CD4-positive, alpha-beta T cell (primary cell): ENCODE measurements around the gene ORAI3. TPM values are rescaled to one million over a fixed set of nuclear protein-coding genes. Genes with fewer than 3 reads are reported as not detected.

Source experiments
- ATAC-seq: fragments of 200-7000 bp; cut with Tn5 transposase; one replicate; pipeline ENCODE4 v1.10.0; 2022; ENCODE audit warnings: mild to moderate bottlenecking; ENCODE audit not compliant: poor library complexity
- CTCF ChIA-PET: fragments of 350-600 bp; sonication (Branson Sonifier 250); formaldehyde crosslinking; loops from one replicate; lab custom pipeline; 2021; ENCODE audit warnings: antibody characterized with exemption, inconsistent platforms; lab: Charles Lee
- POLR2A ChIA-PET: fragments of 350-600 bp; sonication (Branson Sonifier 250); formaldehyde crosslinking; loops from one replicate; lab custom pipeline; 2021; ENCODE audit warnings: antibody characterized with exemption, inconsistent platforms; lab: Charles Lee
- DNase-seq, 14 experiments: peaks; one replicate each; pipeline ENCODE4 v3.0.0-alpha.2; 2013 to 2020; ENCODE audit warnings: mixed read lengths in 2 of 14
- H3K27ac ChIP-seq, 2 donors: one replicate each; pipeline versions ENCODE4 v1.5.1 to v1.7.0; 2013; ENCODE audit warnings: low read length in 2 of 2, low read depth in 1 of 2, mild to moderate bottlenecking in 1 of 2
- H3K27me3 ChIP-seq, 2 experiments: 1 replicate in 1 of 2; 2 replicates in 1 of 2; pipeline versions ENCODE4 v1.6.1 to v1.7.0; 2013; ENCODE audit warnings: low read length in 2 of 2, control low read depth in 1 of 2, mild to moderate bottlenecking in 1 of 2, moderate library complexity in 1 of 2; ENCODE audit not compliant: insufficient read depth in 2 of 2, control insufficient read depth in 1 of 2
- H3K36me3 ChIP-seq: one replicate; pipeline ENCODE4 v1.6.1; 2013; ENCODE audit warnings: low read length, control low read depth; ENCODE audit not compliant: insufficient read depth
- H3K4me1 ChIP-seq: one replicate; pipeline ENCODE4 v1.6.1; 2013; ENCODE audit warnings: low read length, control low read depth; ENCODE audit not compliant: insufficient read depth
- H3K4me3 ChIP-seq: one replicate; pipeline ENCODE4 v1.5.1; 2013; ENCODE audit warnings: mild to moderate bottlenecking, low read length, moderate library complexity
- H3K9me3 ChIP-seq, 2 experiments: 1 replicate in 1 of 2; 2 replicates in 1 of 2; pipeline versions ENCODE4 v1.6.1 to v1.7.0; 2013; ENCODE audit warnings: low read length in 2 of 2, mild to moderate bottlenecking in 2 of 2, control low read depth in 1 of 2, moderate library complexity in 1 of 2; ENCODE audit not compliant: control insufficient read depth in 1 of 2, insufficient read depth in 1 of 2
- H3K27ac Mint-ChIP-seq: one replicate; pipeline ENCODE4 v1.8.0; 2020; ENCODE audit warnings: mixed read lengths
- H3K27me3 Mint-ChIP-seq: one replicate; pipeline ENCODE4 v1.8.0; 2021; ENCODE audit warnings: mixed read lengths
- H3K36me3 Mint-ChIP-seq: one replicate; pipeline ENCODE4 v1.8.0; 2021; ENCODE audit warnings: low read depth, mixed read lengths
- H3K4me1 Mint-ChIP-seq: one replicate; pipeline ENCODE4 v1.8.0; 2021; ENCODE audit warnings: low read depth, mixed read lengths
- H3K4me3 Mint-ChIP-seq: one replicate; pipeline ENCODE4 v1.8.0; 2020; ENCODE audit warnings: mild to moderate bottlenecking, mixed read lengths
- H3K9me3 Mint-ChIP-seq: one replicate; pipeline ENCODE4 v1.8.0; 2020; ENCODE audit warnings: mixed read lengths
- CTCF ChIP-seq: fragments of 200-600 bp; IDR thresholded peaks from one replicate; pipeline ENCODE4 v1.8.0; 2022; ENCODE audit warnings: antibody characterized with exemption, mild to moderate bottlenecking
- intact Hi-C, 2 experiments: fragments of 100-400 bp; cut with DNase I in 1 of 2; cut with micrococcal nuclease in 1 of 2; formaldehyde crosslinking; loops; one replicate each; pipeline versions ENCODE4 v1.15.1 to v1.9.0; 2023 to 2025; cut with DNase I, micrococcal nuclease
- total RNA-seq, 174 experiments: library from RNA in 2 of 174; stranded (reverse) in 2 of 174; gene quantifications; one replicate each; pipeline ENCODE4 v1.2.3 and lab custom pipeline; 2021 to 2026

Gene ORAI3
- total RNA-seq, 2 experiments from 2014 or later, result 3.0 to 4.5 TPM

- peak overlapping the region; percentile 93 for H3K4me3 ChIP-seq
Observed at GRCh38 chr16:30921459-30921747, 27.5 kb upstream of the ORAI3 start.

DNA sequence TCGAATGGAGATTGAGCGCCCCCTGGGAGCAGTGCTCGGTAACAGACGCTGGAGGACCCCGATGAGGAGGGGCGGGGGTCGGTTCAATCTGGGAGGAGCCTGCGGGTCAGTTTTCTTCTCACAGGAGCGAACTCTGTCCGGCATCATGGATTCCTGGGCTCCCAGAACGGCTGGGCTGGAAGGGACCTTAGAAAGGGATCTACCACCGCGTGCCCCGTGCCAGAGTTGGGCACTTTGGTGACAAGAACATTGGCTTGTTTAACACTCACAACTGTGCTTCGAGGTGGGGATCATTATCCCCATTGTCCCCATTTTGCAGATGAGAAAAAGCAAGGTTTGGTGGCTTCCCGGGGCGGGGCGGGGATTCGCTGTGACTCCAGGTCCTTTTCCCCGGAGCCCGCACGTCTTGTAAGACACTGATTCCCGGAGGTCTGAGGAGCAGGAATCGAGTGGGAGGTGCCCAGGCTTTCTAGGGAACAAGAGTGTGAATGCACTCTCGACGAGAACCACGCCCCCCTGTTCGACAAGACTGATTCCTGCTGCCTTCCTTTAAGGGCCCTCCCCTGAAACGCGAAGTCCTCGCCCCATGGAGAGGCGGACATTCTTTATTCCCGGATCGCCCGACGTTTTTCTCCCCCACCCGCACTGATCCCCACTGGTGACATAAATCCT, 27.0 kb upstream of the ORAI3 start:
- intact Hi-C loops, result loop anchor here (1.0 to 10.0 kb wide), 16 partner anchors 19 to 927 kb away; partner anchors contain the start of genes CFAP119 (in 1 of the 2), CTF1 (in 1 of the 2), FBRS (in 1 of the 2) and HIRIP3 (in 1 of the 2)
- H3K36me3 ChIP-seq, result no peaks in the 10 kb centered on the region
- ATAC-seq (peak; percentile 0), DNase-seq (peak; percentile 80 to 93 (median 86))
- no peaks in the 10 kb centered on the region for H3K27me3 Mint-ChIP-seq
- H3K27ac Mint-ChIP-seq, result peak overlapping the region; percentile 92
- H3K9me3 Mint-ChIP-seq, result no peaks in the 10 kb centered on the region
- H3K27me3 ChIP-seq, result no peaks in the 10 kb centered on the region
- CTCF ChIA-PET, result interaction anchor here (1.1 to 1.9 kb wide), 2 partner anchors 20 to 77 kb away, joined by 5 to 19 read pairs; no protein-coding TSS in a partner anchor
- POLR2A ChIA-PET, result interaction anchor here (0.7 to 1.1 kb wide), 8 partner anchors 20 to 263 kb away, joined by 3 to 17 read pairs (median 4); partner anchors contain the start of genes FBRS and KAT8
- peak overlapping the region; percentile 93 for H3K4me3 ChIP-seq
- peak overlapping the region; percentile 99 for H3K4me3 Mint-ChIP-seq
- TF ChIP-seq CTCF, result peak; percentile 92
- H3K27ac ChIP-seq, result peak overlapping the region; percentile 45 to 98
- H3K9me3 ChIP-seq, result no peaks in the 10 kb centered on the region
- peaks cover 19% of the 10 kb centered on the region for H3K4me1 Mint-ChIP-seq
- peaks cover 7% of the 10 kb centered on the region for H3K36me3 Mint-ChIP-seq
- peaks cover 23% of the 10 kb centered on the region for H3K4me1 ChIP-seq

More at GRCh38 chr16:30921459-30921747, 27.5 kb upstream of the ORAI3 start:
- intact Hi-C loops, result loop anchor here (1.0 to 10.0 kb wide), 7 partner anchors 19 to 927 kb away; partner anchors contain the start of genes HIRIP3 (in 1 of the 2), INO80E (in 1 of the 2), MYL11 (in 1 of the 2) and PHKG2 (in 1 of the 2)
- peaks cover 7% of the 10 kb centered on the region for H3K36me3 Mint-ChIP-seq
- H3K9me3 Mint-ChIP-seq, result no peaks in the 10 kb centered on the region
- DNase-seq (no peak), ATAC-seq (no peak)
- Histone ChIP-seq H3K4me1 (peaks cover 23% of the 10 kb centered on the region), H3K36me3 (no peaks in the 10 kb centered on the region), H3K9me3 (no peaks in the 10 kb centered on the region), H3K27me3 (no peaks in the 10 kb centered on the region), H3K27ac (peak overlapping the region in 1 of 2 donors; percentile 98)
- CTCF ChIA-PET, result interaction anchor here (1.9 to 2.6 kb wide), 2 partner anchors 20 to 77 kb away, joined by 5 to 14 read pairs; no protein-coding TSS in a partner anchor
- TF ChIP-seq CTCF, result no peak
- POLR2A ChIA-PET, result interaction anchor here (1.4 kb wide), 1 partner anchor 20 kb away, joined by 3 read pairs; no protein-coding TSS in a partner anchor
- peak overlapping the region; percentile 92 for H3K27ac Mint-ChIP-seq
- H3K27me3 Mint-ChIP-seq, result no peaks in the 10 kb centered on the region
- peak overlapping the region; percentile 99 for H3K4me3 Mint-ChIP-seq
- H3K4me1 Mint-ChIP-seq, result peaks cover 19% of the 10 kb centered on the region

DNA sequence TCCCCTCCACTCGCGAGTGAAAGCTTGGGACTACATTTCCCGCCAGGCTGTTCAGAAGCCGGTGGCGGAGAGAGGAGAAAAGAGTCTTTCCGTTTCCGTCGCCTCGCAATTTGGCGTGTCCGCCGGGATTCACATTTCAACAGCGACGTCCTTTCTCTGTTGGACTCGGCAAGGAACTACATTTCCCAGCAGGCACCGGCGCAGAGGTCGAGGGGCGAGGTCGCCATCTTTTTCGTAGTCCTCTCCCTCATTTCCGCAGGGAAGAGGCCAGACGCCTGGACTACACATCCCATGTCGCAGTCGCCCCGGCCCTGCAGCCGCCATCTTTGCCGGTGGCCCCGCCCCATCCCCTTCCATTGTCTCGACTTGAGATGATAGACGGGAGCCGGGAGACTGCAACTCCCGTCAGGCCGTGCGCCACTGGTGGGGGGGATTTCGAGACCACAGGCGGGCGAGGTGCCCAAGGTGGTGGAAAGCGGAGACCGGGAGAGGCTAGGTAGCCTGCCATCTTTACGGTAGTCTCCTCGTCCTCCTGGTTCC, 26.4 kb upstream of the ORAI3 start:
- DNase-seq, result peak; percentile 98 to 100 (median 99)
- peaks cover 19% of the 10 kb centered on the region for H3K4me1 Mint-ChIP-seq
- H3K27ac Mint-ChIP-seq, result peak overlapping the region; percentile 92
- Histone ChIP-seq H3K4me1 (peaks cover 27% of the 10 kb centered on the region), H3K36me3 (peaks cover 2% of the 10 kb centered on the region), H3K27me3 (no peaks in the 10 kb centered on the region), H3K9me3 (no peaks in the 10 kb centered on the region), H3K4me3 (peak overlapping the region; percentile 93), H3K27ac (peak overlapping the region; percentile 85 to 98)
- TF ChIP-seq CTCF, result no peak
- peak; percentile 75 for ATAC-seq
- peak overlapping the region; percentile 99 for H3K4me3 Mint-ChIP-seq
- CTCF ChIA-PET, result interaction anchor here (0.6 to 1.9 kb wide), 3 partner anchors 21 to 108 kb away, joined by 3 to 19 read pairs (median 5); no protein-coding TSS in a partner anchor
- H3K9me3 Mint-ChIP-seq, result no peaks in the 10 kb centered on the region
- POLR2A ChIA-PET, result interaction anchor here (0.7 to 1.1 kb wide), 8 partner anchors 21 to 264 kb away, joined by 3 to 17 read pairs (median 4); partner anchors contain the start of genes FBRS and KAT8
- no peaks in the 10 kb centered on the region for H3K27me3 Mint-ChIP-seq
- intact Hi-C loops, result loop anchor here (1.0 to 10.0 kb wide), 13 partner anchors 25 to 928 kb away; partner anchors contain the start of genes CFAP119 (in 1 of the 2), CTF1 (in 1 of the 2), FBRS (in 1 of the 2) and HIRIP3 (in 1 of the 2)
- H3K36me3 Mint-ChIP-seq, result peaks cover 7% of the 10 kb centered on the region
